ENCODE data around the gene TECTA.

- TF ChIP-seq SP2 (IDR thresholded peaks at IDR 0.05; ENCODE audit: low read length) (no peak), CTCF (IDR thresholded peaks at IDR 0.05; ENCODE audit: control extremely low read depth in 1 of 3, insufficient read depth in 1 of 3, low read depth in 1 of 3, low read length in 3 of 3) (no peak), MAX (IDR thresholded peaks at IDR 0.05) (no peak), POLR2AphosphoS5 (IDR thresholded peaks at IDR 0.05; ENCODE audit: low read depth, low read length) (no peak), SP4 (IDR thresholded peaks at IDR 0.05; ENCODE audit: low read length) (no peak), POLR2A (IDR thresholded peaks at IDR 0.05; ENCODE audit: control extremely low read depth in 1 of 2, low read depth in 2 of 2, low read length in 2 of 2) (no peak), SIX5 (IDR thresholded peaks at IDR 0.05; ENCODE audit: low read depth, low read length) (no peak)
Observed at GRCh38 chr11:121091492-121092152, 9.4 kb upstream of the TECTA start.

Data from H1 (cell line).